Hematopoietic multipotent progenitor cell treated with erythropoietin and hydrocortisone succinate and interleukin-3 and kit ligand, for 8 days (in vitro differentiated cells): Measurements from ENCODE around the gene ZNF697.
"Not testable (repeated sequence)": the region's sequence is repeated elsewhere in the genome, so short reads cannot be mapped to it uniquely, and the experiment has no call there.

Experiments
- DNase-seq: peaks from one replicate; pipeline ENCODE4 v3.0.0-alpha.2; 2015

ZNF697 gene

GRCh38 chr1:119647734-119648619 lies at the start of gene ZNF697:
Gene ZNF697, minus strand, starts transcription at chr1:119648266. Its CDS starts 22,166 bp downstream, at chr1:119626100.
- DNase-seq: peak; percentile 95

GRCh38 chr1:119697598-119697997 lies 49.5 kb upstream of the ZNF697 start:
- no peak for DNase-seq

- not testable (repeated sequence) for DNase-seq
Observed at GRCh38 chr1:119696863-119697262, 48.8 kb upstream of the ZNF697 start.

GRCh38 chr1:119689511-119689910 lies 41.4 kb upstream of the ZNF697 start:
- no peak for DNase-seq

GRCh38 chr1:119688810-119689209 lies 40.7 kb upstream of the ZNF697 start:
- no peak for DNase-seq

- DNase-seq: no peak
Observed at GRCh38 chr1:119687434-119688079, 39.5 kb upstream of the ZNF697 start.

GRCh38 chr1:119686661-119687060 lies 38.6 kb upstream of the ZNF697 start:
- no peak for DNase-seq

GRCh38 chr1:119683893-119684292 lies 35.8 kb upstream of the ZNF697 start:
- no peak for DNase-seq

- no peak for DNase-seq
Observed at GRCh38 chr1:119682141-119682540, 34.1 kb upstream of the ZNF697 start.

- no peak for DNase-seq
Observed at GRCh38 chr1:119681560-119681959, 33.5 kb upstream of the ZNF697 start.

- DNase-seq: no peak
Observed at GRCh38 chr1:119680723-119681122, 32.7 kb upstream of the ZNF697 start.

GRCh38 chr1:119680193-119680592 lies 32.1 kb upstream of the ZNF697 start:
- no peak for DNase-seq

GRCh38 chr1:119679223-119679622 lies 31.2 kb upstream of the ZNF697 start:
- DNase-seq: no peak

- DNase-seq: no peak
Observed at GRCh38 chr1:119676571-119677206, 28.6 kb upstream of the ZNF697 start.

- DNase-seq: peak; percentile 86
Observed at GRCh38 chr1:119675349-119676345, 27.6 kb upstream of the ZNF697 start.

- DNase-seq: peak; percentile 84
Observed at GRCh38 chr1:119674835-119675289, 26.8 kb upstream of the ZNF697 start.

GRCh38 chr1:119674111-119674526 lies 26.1 kb upstream of the ZNF697 start:
- DNase-seq: no peak

GRCh38 chr1:119673171-119673940 lies 25.3 kb upstream of the ZNF697 start:
- DNase-seq: no peak

GRCh38 chr1:119670898-119671297 lies 22.8 kb upstream of the ZNF697 start:
- no peak for DNase-seq

- no peak for DNase-seq
Observed at GRCh38 chr1:119667173-119667572, 19.1 kb upstream of the ZNF697 start.

- no peak for DNase-seq
Observed at GRCh38 chr1:119664067-119664466, 16.0 kb upstream of the ZNF697 start.
